CD8-positive, alpha-beta memory T cell (primary cell): ENCODE data around the gene ENOX1. TPM values are rescaled to one million over a fixed set of nuclear protein-coding genes. Genes with fewer than 3 reads are reported as not detected.

Source experiments
- CTCF ChIA-PET: fragments of 350-600 bp; sonication (Branson Sonifier 250); formaldehyde crosslinking; loops from one replicate; lab custom pipeline; 2021; ENCODE audit warnings: antibody characterized with exemption; lab: Charles Lee
- POLR2A ChIA-PET: fragments of 350-600 bp; sonication (Branson Sonifier 250); formaldehyde crosslinking; loops from one replicate; lab custom pipeline; 2021; ENCODE audit warnings: antibody characterized with exemption; lab: Charles Lee
- DNase-seq, 5 donors: peaks; one replicate each; pipeline versions ENCODE4 v3.0.0 to v3.0.0-alpha.2; 2020 to 2022; ENCODE audit warnings: mixed read lengths in 1 of 5
- H3K27ac ChIP-seq: one replicate; pipeline ENCODE4 v1.7.0; 2013; ENCODE audit warnings: low read depth, mild to moderate bottlenecking, low read length, moderate library complexity
- H3K27me3 ChIP-seq: 2 replicates; pipeline ENCODE4 v1.7.0; 2013; ENCODE audit warnings: low read length, mild to moderate bottlenecking; ENCODE audit not compliant: insufficient read depth, poor library complexity, severe bottlenecking
- H3K36me3 ChIP-seq: 2 replicates; pipeline ENCODE4 v1.7.0; 2013; ENCODE audit warnings: mild to moderate bottlenecking, low read length, moderate library complexity; ENCODE audit not compliant: insufficient read depth
- H3K4me1 ChIP-seq: 2 replicates; pipeline ENCODE4 v1.7.0; 2013; ENCODE audit warnings: mild to moderate bottlenecking, low read length, moderate library complexity; ENCODE audit not compliant: insufficient read depth
- H3K4me3 ChIP-seq: 2 replicates; pipeline ENCODE4 v1.7.0; 2013; ENCODE audit warnings: mild to moderate bottlenecking, low read length
- H3K9me3 ChIP-seq: 2 replicates; pipeline ENCODE4 v1.7.0; 2013; ENCODE audit warnings: mild to moderate bottlenecking, low read length
- H3K27ac Mint-ChIP-seq, 8 donors: one replicate each; pipeline ENCODE4 v1.8.0; 2020 to 2021; ENCODE audit warnings: mixed read lengths in 8 of 8, mild to moderate bottlenecking in 6 of 8, inconsistent platforms in 3 of 8, moderate library complexity in 3 of 8
- H3K27me3 Mint-ChIP-seq, 2 donors: one replicate each; pipeline ENCODE4 v1.8.0; 2020 to 2021; ENCODE audit warnings: mixed read lengths in 2 of 2, mild to moderate bottlenecking in 1 of 2, moderate library complexity in 1 of 2
- H3K36me3 Mint-ChIP-seq, 3 donors: one replicate each; pipeline ENCODE4 v1.8.0; 2020 to 2021; ENCODE audit warnings: mixed read lengths in 3 of 3, inconsistent platforms in 1 of 3, mild to moderate bottlenecking in 1 of 3
- H3K4me1 Mint-ChIP-seq, 3 donors: one replicate each; pipeline ENCODE4 v1.8.0; 2020 to 2021; ENCODE audit warnings: mixed read lengths in 3 of 3, inconsistent platforms in 1 of 3, mild to moderate bottlenecking in 1 of 3
- H3K4me3 Mint-ChIP-seq, 7 donors: one replicate each; pipeline ENCODE4 v1.8.0; 2020 to 2021; ENCODE audit warnings: mixed read lengths in 7 of 7, mild to moderate bottlenecking in 6 of 7, moderate library complexity in 4 of 7, inconsistent platforms in 2 of 7
- H3K9me3 Mint-ChIP-seq, 5 donors: one replicate each; pipeline ENCODE4 v1.8.0; 2020 to 2022; ENCODE audit warnings: mixed read lengths in 5 of 5, mild to moderate bottlenecking in 3 of 5, moderate library complexity in 2 of 5, inconsistent platforms in 1 of 5
- polyA plus RNA-seq: library from polyadenylated mRNA; unstranded; fragments of 300-500 nt; fragmentation: Illumina TruSeq; gene quantifications from one replicate; pipeline ENCODE4 v1.2.3, GENCODE V29; 2021
- total RNA-seq, 2 experiments: library from RNA; stranded (reverse); gene quantifications; one replicate each; pipeline ENCODE4 v1.2.3, GENCODE V29; 2021

The ENOX1 gene
- total and polyA plus RNA-seq, 3 experiments from 2014 or later = 0.18 to 0.29 TPM; not detected in 1

GRCh38 chr13:43608400-43609137 lies 178.2 kb downstream of the ENOX1 start:
- H3K27ac ChIP-seq = no peak overlapping the region
- peaks cover 0 to 5% of the 10 kb centered on the region in 2 donors for H3K27me3 Mint-ChIP-seq
- no peak for DNase-seq
- H3K9me3 ChIP-seq = no peaks in the 10 kb centered on the region
- H3K36me3 Mint-ChIP-seq = no peaks in the 10 kb centered on the region
- H3K27ac Mint-ChIP-seq = no peak overlapping the region
- no peaks in the 10 kb centered on the region for H3K4me1 ChIP-seq
- H3K4me1 Mint-ChIP-seq = no peaks in the 10 kb centered on the region
- H3K9me3 Mint-ChIP-seq = peaks cover 0 to 11% (median 4%) of the 10 kb centered on the region in 5 donors
- no peaks in the 10 kb centered on the region for H3K36me3 ChIP-seq
- ChIA-PET POLR2A (no interaction called here), CTCF (no interaction called here)
- H3K27me3 ChIP-seq = no peaks in the 10 kb centered on the region
- H3K4me3 Mint-ChIP-seq = no peak overlapping the region
- H3K4me3 ChIP-seq = no peak overlapping the region

- Histone ChIP-seq H3K27ac (no peak overlapping the region), H3K9me3 (no peaks in the 10 kb centered on the region), H3K4me1 (no peaks in the 10 kb centered on the region), H3K4me3 (no peak overlapping the region), H3K27me3 (no peaks in the 10 kb centered on the region), H3K36me3 (no peaks in the 10 kb centered on the region)
- ChIA-PET CTCF (no interaction called here), POLR2A (no interaction called here)
- DNase-seq = no peak
- Mint-ChIP-seq H3K36me3 (no peaks in the 10 kb centered on the region), H3K4me1 (no peaks in the 10 kb centered on the region), H3K9me3 (peaks cover 0 to 2% (median 0%) of the 10 kb centered on the region in 5 donors), H3K27ac (no peak overlapping the region), H3K27me3 (no peaks in the 10 kb centered on the region), H3K4me3 (no peak overlapping the region)
Measured at GRCh38 chr13:43597599-43597945, 189.2 kb downstream of the ENOX1 start.

GRCh38 chr13:43596924-43597598 lies 189.7 kb downstream of the ENOX1 start:
- Mint-ChIP-seq H3K4me1 (no peaks in the 10 kb centered on the region), H3K27ac (no peak overlapping the region), H3K36me3 (no peaks in the 10 kb centered on the region), H3K9me3 (peaks cover 0 to 2% (median 0%) of the 10 kb centered on the region in 5 donors), H3K4me3 (no peak overlapping the region), H3K27me3 (no peaks in the 10 kb centered on the region)
- H3K27me3 ChIP-seq = no peaks in the 10 kb centered on the region
- H3K4me1 ChIP-seq = no peaks in the 10 kb centered on the region
- H3K9me3 ChIP-seq = no peaks in the 10 kb centered on the region
- POLR2A ChIA-PET = no interaction called here
- H3K36me3 ChIP-seq = no peaks in the 10 kb centered on the region
- H3K4me3 ChIP-seq = no peak overlapping the region
- CTCF ChIA-PET = no interaction called here
- no peak overlapping the region for H3K27ac ChIP-seq
- no peak for DNase-seq

DNA sequence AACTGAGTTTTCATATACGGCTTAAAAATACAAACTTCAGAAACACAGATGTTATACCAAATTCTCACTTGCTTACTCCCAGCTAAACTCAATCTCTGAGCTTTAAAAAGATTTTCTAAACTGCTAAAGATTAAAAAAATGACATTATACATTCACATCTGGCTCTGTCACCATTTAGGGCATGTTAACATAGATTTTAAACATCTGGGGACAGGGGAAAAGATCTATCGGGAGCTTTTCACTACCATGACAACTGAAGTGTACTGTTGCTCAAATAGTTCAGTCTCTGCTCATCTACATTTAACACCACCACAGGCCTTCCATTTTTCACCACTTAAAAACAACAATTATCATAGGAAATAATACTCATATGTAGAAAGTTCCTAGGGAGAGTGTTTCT lies 190.8 kb downstream of the ENOX1 start:
- Mint-ChIP-seq H3K27ac (no peak overlapping the region), H3K27me3 (no peaks in the 10 kb centered on the region), H3K36me3 (no peaks in the 10 kb centered on the region), H3K9me3 (peaks cover 0 to 2% (median 0%) of the 10 kb centered on the region in 5 donors), H3K4me1 (no peaks in the 10 kb centered on the region), H3K4me3 (no peak overlapping the region)
- Histone ChIP-seq H3K27ac (no peak overlapping the region), H3K4me1 (no peaks in the 10 kb centered on the region), H3K4me3 (no peak overlapping the region), H3K36me3 (no peaks in the 10 kb centered on the region), H3K27me3 (no peaks in the 10 kb centered on the region), H3K9me3 (no peaks in the 10 kb centered on the region)
- CTCF ChIA-PET = no interaction called here
- DNase-seq = no peak
- POLR2A ChIA-PET = no interaction called here

- CTCF ChIA-PET = interaction anchor here (0.7 kb wide), 1 partner anchor 770 kb away, joined by 3 read pairs; no protein-coding TSS in a partner anchor
- Mint-ChIP-seq H3K36me3 (no peaks in the 10 kb centered on the region), H3K9me3 (no peaks in the 10 kb centered on the region), H3K27me3 (peaks cover 4 to 6% of the 10 kb centered on the region in 2 donors), H3K4me1 (no peaks in the 10 kb centered on the region), H3K4me3 (no peak overlapping the region), H3K27ac (no peak overlapping the region)
- DNase-seq = no peak
- H3K27me3 ChIP-seq = no peaks in the 10 kb centered on the region
- POLR2A ChIA-PET = no interaction called here
- H3K9me3 ChIP-seq = no peaks in the 10 kb centered on the region
- no peak overlapping the region for H3K4me3 ChIP-seq
- no peaks in the 10 kb centered on the region for H3K4me1 ChIP-seq
- no peaks in the 10 kb centered on the region for H3K36me3 ChIP-seq
- H3K27ac ChIP-seq = no peak overlapping the region
Measured at GRCh38 chr13:43587376-43587775, 199.4 kb downstream of the ENOX1 start.

DNA sequence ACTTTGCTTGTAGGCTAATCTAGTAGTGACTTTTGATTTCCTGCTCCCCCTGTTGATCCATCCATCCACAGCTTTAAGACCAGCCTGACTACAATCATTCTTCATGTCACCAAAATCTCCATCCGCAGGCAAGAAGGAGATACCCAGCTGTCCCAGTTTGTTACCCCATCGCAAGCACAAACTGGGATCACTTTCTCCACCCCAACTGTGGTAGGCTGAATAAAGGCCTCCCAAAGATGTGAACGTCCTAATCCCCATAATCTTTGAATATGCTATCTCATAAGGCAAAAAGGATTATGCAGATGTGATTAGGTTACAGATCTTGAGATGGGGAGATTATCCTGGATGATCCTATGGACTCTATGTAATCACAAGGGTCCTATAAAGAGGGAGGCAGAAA lies 202.0 kb downstream of the ENOX1 start:
- no peak overlapping the region for H3K27ac Mint-ChIP-seq
- Histone ChIP-seq H3K27me3 (no peaks in the 10 kb centered on the region), H3K9me3 (no peaks in the 10 kb centered on the region), H3K36me3 (no peaks in the 10 kb centered on the region), H3K27ac (no peak overlapping the region), H3K4me3 (no peak overlapping the region), H3K4me1 (no peaks in the 10 kb centered on the region)
- peaks cover 7 to 8% of the 10 kb centered on the region in 2 donors for H3K27me3 Mint-ChIP-seq
- H3K4me1 Mint-ChIP-seq = no peaks in the 10 kb centered on the region
- ChIA-PET CTCF (no interaction called here), POLR2A (no interaction called here)
- no peaks in the 10 kb centered on the region for H3K36me3 Mint-ChIP-seq
- no peaks in the 10 kb centered on the region for H3K9me3 Mint-ChIP-seq
- no peak overlapping the region for H3K4me3 Mint-ChIP-seq
- DNase-seq = no peak

- H3K27ac ChIP-seq = no peak overlapping the region
- no peaks in the 10 kb centered on the region for H3K36me3 Mint-ChIP-seq
- peaks cover 6 to 7% of the 10 kb centered on the region in 2 donors for H3K27me3 Mint-ChIP-seq
- H3K27me3 ChIP-seq = no peaks in the 10 kb centered on the region
- no peak overlapping the region for H3K4me3 Mint-ChIP-seq
- no peaks in the 10 kb centered on the region for H3K4me1 ChIP-seq
- no peaks in the 10 kb centered on the region for H3K36me3 ChIP-seq
- no peak overlapping the region for H3K4me3 ChIP-seq
- no peak for DNase-seq
- H3K4me1 Mint-ChIP-seq = no peaks in the 10 kb centered on the region
- no peak overlapping the region for H3K27ac Mint-ChIP-seq
- no peaks in the 10 kb centered on the region for H3K9me3 Mint-ChIP-seq
- POLR2A ChIA-PET = no interaction called here
- no peaks in the 10 kb centered on the region for H3K9me3 ChIP-seq
- CTCF ChIA-PET = no interaction called here
Measured at GRCh38 chr13:43583321-43583720, 203.5 kb downstream of the ENOX1 start.

GRCh38 chr13:43580280-43580679 lies 206.5 kb downstream of the ENOX1 start:
- Histone ChIP-seq H3K4me1 (no peaks in the 10 kb centered on the region), H3K27ac (no peak overlapping the region), H3K36me3 (no peaks in the 10 kb centered on the region), H3K27me3 (no peaks in the 10 kb centered on the region), H3K4me3 (no peak overlapping the region), H3K9me3 (no peaks in the 10 kb centered on the region)
- H3K4me1 Mint-ChIP-seq = no peaks in the 10 kb centered on the region
- peaks cover 0 to 4% (median 0%) of the 10 kb centered on the region in 5 donors for H3K9me3 Mint-ChIP-seq
- POLR2A ChIA-PET = no interaction called here
- no peaks in the 10 kb centered on the region for H3K36me3 Mint-ChIP-seq
- DNase-seq = no peak
- no peak overlapping the region for H3K4me3 Mint-ChIP-seq
- H3K27ac Mint-ChIP-seq = no peak overlapping the region
- CTCF ChIA-PET = no interaction called here
- H3K27me3 Mint-ChIP-seq = peaks cover 2 to 6% of the 10 kb centered on the region in 2 donors
